ENCODE data around the gene MPP1.

DNA sequence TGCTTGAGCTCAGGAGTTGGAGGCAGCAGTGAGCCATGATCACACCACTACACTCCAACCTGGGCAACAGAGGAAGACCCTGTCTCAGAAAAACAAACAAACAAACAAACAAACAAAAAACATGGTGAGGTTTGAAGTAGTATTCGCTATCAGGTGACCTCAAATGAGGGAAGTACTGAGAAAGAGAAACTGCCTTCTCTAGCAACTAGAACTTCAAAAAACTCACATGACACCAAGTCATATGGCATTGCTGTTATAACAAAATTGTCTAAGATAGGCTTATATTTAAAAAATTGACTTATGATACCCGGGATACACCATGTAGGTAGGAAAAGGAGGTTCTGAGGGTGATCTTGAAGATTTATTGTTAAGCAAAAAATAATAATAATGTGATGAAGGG, 10.3 kb downstream of the MPP1 start:
- TF ChIP-seq CTCF (tag by site-specific recombination; IDR thresholded peaks at IDR 0.05): no peak
- no peak for TF ChIP-seq HOXA7 (CRISPR knock-in tag; IDR thresholded peaks at IDR 0.05; ENCODE audit: borderline replicate concordance)
- TF ChIP-seq ZNF561 (tag by site-specific recombination; IDR thresholded peaks at IDR 0.05; ENCODE audit: borderline replicate concordance): no peak
- no peak for TF ChIP-seq ZBTB49 (tag by site-specific recombination; IDR thresholded peaks at IDR 0.05; ENCODE audit: low read depth)
- no peak for TF ChIP-seq ZNF530 (tag by site-specific recombination; IDR thresholded peaks at IDR 0.05; ENCODE audit: low read depth)
- TF ChIP-seq, protein P1, sequence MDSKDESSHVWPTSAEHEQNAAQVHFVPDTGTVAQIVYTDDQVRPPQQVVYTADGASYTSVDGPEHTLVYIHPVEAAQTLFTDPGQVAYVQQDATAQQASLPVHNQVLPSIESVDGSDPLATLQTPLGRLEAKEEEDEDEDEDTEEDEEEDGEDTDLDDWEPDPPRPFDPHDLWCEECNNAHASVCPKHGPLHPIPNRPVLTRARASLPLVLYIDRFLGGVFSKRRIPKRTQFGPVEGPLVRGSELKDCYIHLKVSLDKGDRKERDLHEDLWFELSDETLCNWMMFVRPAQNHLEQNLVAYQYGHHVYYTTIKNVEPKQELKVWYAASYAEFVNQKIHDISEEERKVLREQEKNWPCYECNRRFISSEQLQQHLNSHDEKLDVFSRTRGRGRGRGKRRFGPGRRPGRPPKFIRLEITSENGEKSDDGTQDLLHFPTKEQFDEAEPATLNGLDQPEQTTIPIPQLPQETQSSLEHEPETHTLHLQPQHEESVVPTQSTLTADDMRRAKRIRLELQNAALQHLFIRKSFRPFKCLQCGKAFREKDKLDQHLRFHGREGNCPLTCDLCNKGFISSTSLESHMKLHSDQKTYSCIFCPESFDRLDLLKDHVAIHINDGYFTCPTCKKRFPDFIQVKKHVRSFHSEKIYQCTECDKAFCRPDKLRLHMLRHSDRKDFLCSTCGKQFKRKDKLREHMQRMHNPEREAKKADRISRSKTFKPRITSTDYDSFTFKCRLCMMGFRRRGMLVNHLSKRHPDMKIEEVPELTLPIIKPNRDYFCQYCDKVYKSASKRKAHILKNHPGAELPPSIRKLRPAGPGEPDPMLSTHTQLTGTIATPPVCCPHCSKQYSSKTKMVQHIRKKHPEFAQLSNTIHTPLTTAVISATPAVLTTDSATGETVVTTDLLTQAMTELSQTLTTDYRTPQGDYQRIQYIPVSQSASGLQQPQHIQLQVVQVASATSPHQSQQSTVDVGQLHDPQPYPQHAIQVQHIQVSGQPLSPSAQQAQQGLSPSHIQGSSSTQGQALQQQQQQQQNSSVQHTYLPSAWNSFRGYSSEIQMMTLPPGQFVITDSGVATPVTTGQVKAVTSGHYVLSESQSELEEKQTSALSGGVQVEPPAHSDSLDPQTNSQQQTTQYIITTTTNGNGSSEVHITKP (tag by site-specific recombination; IDR thresholded peaks at IDR 0.05): no peak
- TF ChIP-seq ZFP69B (tag by site-specific recombination; IDR thresholded peaks at IDR 0.05): no peak
- TF ChIP-seq ZNF701 (tag by site-specific recombination; IDR thresholded peaks at IDR 0.05): no peak
- TF ChIP-seq ZNF121 (tag by site-specific recombination; IDR thresholded peaks at IDR 0.05): no peak
- no peak for TF ChIP-seq ZNF76 (tag by site-specific recombination; IDR thresholded peaks at IDR 0.05; ENCODE audit: borderline replicate concordance, low read depth)
- no peak for TF ChIP-seq ZNF335 (tag by site-specific recombination; conservative IDR thresholded peaks at IDR 0.05)
